HG03565 (cell line): ENCODE data around the gene EPOP.

Experiments used
- ATAC-seq: cut with Tn5 transposase; IDR thresholded peaks from one replicate; pipeline ENCODE4 v1.9.1; 2021; ENCODE audit warnings: mild to moderate bottlenecking, moderate library complexity; ENCODE audit not compliant: unreplicated experiment

Gene EPOP

GRCh38 chr17:38676706-38677504 lies 2.1 kb upstream of the EPOP start:
- ATAC-seq: no peak

DNA sequence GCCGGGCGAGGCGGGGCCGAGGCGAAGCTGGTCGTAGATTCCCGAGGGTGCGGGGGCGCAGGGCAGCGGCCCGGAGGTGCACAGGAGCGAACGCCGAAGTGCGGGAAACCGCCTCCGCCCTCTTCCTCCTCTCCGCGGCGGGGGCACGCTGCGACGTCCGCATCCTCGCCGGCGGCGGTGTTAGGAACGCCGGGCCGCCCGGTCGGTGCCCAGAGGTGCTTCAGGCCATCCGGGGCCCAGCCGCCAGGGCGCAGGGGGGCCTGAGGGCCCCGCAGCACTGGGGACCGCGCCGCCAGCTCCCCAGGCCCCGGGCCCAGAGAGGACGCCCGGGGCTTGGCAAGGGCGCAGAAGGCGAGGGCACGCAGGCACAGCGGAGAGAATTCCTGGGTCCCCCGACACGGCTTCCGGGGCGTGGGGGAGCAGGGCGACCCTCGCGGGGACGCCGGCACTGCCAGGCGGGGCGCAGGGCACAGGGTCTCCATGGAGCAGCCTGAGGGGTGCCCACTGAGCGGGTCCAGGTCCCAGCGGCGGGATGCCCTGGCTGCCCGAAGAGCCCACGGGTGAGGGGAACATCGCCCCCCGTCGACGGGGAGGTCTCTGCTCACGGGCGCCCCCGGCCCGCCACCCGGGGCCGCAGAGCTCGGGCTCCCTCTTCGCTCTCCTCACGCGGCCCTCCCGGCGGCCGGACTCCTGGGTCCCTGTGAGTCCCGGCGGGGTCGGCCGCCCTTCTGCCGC lies 576 bp downstream of the EPOP start:
- no peak for ATAC-seq

GRCh38 chr17:38673707-38674013 lies 1.1 kb downstream of the EPOP start:
- ATAC-seq: no peak

DNA sequence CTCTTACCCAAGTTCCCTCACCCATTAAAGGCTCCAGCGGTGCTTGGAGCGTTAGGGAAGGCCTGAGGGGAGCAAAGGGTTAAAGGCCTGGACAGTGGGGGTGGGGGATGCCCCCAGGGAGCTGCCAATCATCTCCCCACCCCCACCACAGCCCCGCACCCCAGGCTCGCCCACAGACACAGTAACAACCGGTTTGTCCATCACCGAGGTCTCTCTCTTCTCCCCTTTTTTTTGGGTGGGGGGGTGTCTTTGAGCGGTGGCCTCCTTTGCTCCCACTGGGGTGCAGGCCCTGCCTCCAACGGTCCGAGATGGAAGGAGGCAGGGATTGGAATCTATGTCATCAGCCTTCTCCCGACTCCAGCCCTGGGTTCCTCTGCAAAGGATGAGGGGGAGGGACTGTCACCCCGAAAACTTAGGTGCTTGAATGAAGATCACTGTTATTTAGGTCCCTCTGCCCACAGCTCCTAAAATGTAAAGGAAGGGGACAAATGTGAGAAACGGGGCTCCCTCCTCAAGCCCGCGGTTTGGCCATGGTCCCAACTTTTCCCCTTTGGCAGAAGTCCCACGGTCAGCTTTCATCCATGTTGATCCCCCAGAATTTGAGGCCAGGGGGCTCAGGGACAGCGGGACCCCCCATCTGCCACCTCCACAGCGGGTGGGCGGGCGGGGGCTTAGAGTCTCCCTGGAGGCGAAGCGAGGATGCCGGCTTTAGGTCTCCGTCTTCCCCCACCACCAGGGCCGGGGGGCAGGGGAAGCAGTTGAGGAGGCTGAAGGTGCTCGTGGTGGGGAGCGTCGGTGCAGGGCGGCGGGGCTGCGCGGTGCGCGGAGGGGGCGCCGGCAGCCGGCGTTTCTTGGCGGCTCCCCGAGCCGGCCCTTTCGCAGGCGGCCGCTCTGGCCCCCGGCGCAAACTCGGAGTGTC lies 1.7 kb downstream of the EPOP start:
- no peak for ATAC-seq

- no peak for ATAC-seq
These were observed 2.6 kb downstream of the EPOP start for GRCh38 chr17:38671939-38672720.

DNA sequence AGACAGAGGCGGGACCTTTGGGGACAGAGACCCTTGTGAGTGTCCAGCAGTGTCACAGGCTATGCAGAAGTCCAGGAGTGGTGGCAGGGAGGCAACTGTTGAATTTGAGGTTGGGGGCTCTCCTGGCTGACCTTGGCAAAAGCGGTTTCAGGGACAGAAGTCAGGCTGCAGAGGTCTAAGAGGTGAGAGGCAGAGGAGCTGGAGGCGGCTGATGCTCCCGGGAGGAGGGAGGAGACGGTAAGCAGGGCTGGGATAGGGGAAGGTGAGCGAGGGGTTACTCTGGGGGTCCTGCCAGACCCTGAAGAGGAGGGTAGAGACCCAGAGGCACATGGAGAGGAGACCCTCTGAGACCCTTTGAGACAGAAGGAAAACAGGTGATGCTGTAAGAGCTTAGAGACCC lies 5.2 kb downstream of the EPOP start:
- ATAC-seq: no peak

GRCh38 chr17:38667787-38668122 lies 7.0 kb downstream of the EPOP start:
- ATAC-seq: no peak

DNA sequence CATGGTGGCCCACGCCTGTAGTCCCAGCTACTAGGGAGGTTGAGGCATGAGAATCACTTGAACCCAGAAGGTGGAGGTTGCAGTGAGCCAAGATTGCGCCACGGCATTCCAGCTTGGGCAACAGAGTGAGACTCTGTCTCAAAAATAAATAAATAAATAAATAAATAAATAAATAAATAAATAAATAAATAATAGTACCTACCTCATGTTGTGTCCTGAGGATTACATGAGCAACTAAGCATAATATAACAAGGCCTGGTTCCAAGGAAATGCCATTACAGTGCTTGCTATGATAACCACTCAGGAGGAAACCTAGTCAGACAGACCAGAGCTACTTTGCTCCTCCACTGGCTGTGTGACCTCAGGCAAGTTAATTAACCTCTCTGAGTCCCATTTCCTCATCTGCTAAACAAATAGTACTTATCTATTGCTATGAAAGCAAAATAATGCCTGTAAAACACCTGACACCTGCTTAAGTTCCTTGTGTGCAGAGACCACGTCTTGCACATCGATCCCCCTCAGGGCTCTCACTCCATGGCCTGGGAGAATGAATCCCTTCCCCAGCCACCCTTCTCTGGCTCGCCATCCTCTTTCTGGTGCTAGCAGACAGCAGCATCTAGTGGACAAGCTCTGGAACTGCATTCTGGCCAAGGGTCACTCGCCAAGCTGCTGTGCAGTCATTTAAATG lies 7.5 kb downstream of the EPOP start:
- ATAC-seq: no peak

DNA sequence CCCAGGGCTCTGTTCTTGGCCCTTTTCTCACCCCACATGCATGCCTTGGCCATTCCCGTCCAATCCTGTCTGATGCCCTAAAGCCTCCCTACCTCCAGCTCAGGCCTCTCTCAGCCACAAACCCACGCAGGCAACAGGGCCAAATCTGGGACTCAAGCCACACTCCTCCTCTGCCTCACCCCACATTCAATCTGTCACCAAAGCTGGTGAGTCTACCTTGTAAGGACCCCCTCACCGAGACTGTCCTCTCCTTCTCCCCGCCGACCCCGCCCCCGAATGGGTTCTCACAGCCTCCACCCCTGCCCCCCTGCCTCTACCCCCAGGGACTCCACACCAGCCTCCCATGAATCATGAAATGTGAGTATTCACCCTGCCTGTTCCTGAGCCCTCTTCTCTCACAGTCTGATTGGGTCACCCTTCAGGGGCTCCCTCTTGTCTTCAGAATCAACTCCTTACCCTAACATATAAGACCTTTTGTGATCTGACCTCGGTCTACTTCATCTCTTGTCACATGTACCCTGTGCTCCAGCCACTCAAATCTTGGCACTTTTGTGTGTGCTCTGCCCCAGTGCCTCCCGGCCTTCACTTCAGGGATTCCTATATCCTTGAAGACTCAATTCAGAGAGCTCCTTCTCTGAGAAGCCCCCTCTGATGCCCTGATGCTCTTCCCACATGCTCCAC lies 10.7 kb downstream of the EPOP start:
- ATAC-seq: no peak

- ATAC-seq: no peak
These were observed 11.5 kb downstream of the EPOP start for GRCh38 chr17:38663125-38663751.

- no peak for ATAC-seq
These were observed 14.4 kb downstream of the EPOP start for GRCh38 chr17:38660097-38661025.

DNA sequence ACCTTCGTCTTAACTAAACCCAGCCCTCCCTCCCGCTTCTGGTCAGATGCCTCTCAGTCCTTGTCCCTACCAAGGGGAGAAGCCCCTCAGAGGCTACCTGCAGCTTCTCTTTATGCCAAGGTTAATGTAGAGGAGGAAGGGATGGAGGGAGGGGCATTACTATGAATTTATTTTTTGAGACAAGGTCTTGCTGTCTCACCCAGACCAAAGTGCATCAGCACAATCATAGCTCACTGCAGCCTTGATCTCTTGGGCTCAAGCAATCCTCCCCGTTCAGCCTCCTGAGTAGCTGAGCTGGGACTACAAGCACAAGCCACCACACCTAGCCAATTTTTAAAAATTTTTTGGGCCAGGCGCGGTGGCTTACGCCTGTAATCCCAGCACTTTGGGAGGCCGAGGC lies 15.3 kb downstream of the EPOP start:
- ATAC-seq: no peak

DNA sequence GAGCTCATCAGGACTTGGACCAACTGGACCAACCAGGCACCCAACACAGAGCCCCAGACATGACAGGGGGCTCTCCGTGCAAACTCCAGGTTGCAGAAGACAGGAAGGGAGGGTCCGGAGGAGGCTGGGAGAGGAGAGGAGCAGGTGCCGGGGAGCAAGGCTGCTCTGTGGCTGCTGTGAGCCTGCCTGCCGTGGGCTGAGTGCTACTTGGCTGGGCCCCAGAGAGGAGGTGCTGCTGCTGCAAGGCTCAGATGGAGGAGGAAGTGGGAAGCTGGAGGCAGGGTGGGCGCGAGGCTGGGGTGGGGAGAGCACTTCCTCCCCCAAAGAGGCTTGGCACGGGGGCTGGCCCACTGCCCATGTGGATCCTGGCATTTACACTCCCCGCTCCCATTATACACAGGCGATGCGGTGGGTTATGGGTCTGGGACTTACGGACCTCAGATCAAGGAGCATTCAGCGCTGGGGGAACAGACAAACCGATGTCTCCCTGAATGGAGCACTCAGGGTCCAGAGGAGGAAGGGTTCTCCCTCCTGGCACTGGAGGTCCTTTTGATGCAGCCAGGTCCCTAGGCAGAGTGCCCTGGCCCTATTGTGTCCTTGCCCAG lies 15.9 kb downstream of the EPOP start:
- ATAC-seq: no peak

DNA sequence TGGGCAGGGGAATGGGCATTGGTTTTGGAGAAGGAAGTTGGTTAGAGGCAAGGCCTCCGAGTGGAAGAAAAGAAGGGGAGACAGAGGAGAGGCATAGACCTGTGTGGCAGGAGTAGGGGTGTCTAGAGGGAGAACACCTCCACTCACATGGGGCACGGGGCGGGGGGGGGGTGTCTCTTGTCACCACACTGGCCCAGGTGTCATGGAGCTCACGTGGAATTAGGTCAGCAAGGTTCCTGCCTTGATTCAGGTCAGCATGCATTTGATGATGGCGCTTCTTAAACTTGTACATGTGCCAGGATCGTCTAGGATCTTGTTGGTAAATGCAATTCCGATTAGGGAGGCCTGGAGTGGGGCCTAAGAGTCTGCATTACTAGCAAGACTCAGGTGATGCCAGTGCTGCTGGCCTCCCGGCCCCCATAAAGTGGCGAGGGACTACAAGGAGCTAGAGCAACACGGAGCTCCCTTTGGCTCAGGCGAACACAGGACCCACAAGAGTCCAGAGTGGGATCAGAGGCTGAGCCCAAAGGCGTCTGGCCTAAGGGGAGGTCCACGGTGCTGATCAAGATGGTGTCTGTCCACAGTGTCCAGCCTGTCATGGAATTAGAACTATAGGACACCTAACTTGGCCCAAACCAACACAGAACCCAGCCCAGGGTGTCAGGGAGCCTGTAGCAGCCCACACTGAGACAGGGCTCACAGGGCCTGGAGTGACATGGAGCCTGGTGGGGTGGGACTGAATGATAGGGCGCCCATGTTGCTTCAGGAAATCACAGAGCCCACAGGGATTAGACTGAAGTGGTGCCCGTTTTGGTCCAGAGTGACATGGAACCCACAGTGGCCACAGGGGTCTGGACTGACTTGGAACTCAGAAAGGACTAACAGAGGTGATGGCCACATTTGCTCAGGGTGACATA lies 16.7 kb downstream of the EPOP start:
- ATAC-seq: no peak

DNA sequence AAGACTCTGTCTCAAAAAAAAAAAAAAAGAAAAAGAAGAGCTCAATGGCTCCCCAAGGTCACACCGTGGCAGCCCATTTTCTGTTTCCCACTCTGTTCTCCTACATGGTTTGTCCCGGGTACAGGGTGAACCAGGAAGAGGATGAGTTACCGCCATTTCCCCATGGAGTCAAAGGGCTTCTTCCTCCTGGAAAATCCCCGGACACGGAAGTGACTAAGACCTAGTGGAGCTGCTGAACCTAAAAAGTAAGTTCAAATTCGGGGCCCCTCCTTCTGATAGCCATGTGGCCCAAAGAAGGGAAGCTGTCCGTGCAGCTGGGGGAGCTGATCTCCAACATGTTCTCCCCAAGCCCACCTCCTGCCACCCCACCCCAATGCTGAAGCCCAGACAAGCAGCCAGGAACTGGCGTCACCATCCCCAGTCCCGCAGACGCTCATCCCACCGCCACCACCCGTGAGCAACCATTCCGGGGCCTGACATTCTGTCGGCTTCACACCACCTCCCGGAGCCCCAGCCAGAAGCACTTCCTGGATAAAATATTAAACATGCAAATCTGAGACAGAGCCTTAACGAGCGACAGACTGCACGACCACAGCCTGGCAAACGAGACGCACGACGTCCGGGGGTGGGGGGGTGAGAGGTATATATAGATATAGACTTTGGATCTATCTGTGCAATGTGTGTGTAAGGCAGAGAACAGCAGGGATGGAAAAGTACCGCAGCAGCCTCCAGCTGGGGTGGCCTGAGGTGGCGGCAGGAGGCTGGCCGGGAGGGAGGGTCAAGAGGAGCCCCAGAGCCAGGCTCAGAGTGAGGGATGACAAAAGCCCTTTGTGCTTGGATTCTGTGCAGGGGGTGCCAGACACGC lies 17.6 kb downstream of the EPOP start:
- no peak for ATAC-seq
